ENCODE results near the gene SLC22A5.
"Not testable (repeated sequence)": the region's sequence is repeated elsewhere in the genome, so short reads cannot be mapped to it uniquely, and the experiment has no call there.

Gene SLC22A5

GRCh38 chr5:132429463-132430440, 60.2 kb downstream of the SLC22A5 start:
- DNase-seq, result peak; percentile 34

- DNase-seq, result no peak
These were observed 61.2 kb downstream of the SLC22A5 start for GRCh38 chr5:132430746-132431145.

GRCh38 chr5:132431632-132432031, 62.1 kb downstream of the SLC22A5 start:
- DNase-seq, result peak; percentile 15

- no peak for DNase-seq
These were observed 63.6 kb downstream of the SLC22A5 start for GRCh38 chr5:132433141-132433540.

GRCh38 chr5:132434416-132435286, 65.1 kb downstream of the SLC22A5 start:
- no peak for DNase-seq

- DNase-seq, result no peak
These were observed 65.9 kb downstream of the SLC22A5 start for GRCh38 chr5:132435447-132435846.

- DNase-seq, result no peak
These were observed 66.4 kb downstream of the SLC22A5 start for GRCh38 chr5:132435886-132436285.

GRCh38 chr5:132436936-132437335, 67.4 kb downstream of the SLC22A5 start:
- DNase-seq, result no peak

- peak; percentile 88 for DNase-seq
These were observed 68.2 kb downstream of the SLC22A5 start for GRCh38 chr5:132437604-132438266.

GRCh38 chr5:132438267-132438645, 68.7 kb downstream of the SLC22A5 start:
- DNase-seq, result not testable (repeated sequence)

- no peak for DNase-seq
These were observed 69.4 kb downstream of the SLC22A5 start for GRCh38 chr5:132438917-132439316.

- no peak for DNase-seq
These were observed 70.1 kb downstream of the SLC22A5 start for GRCh38 chr5:132439521-132440089.

- no peak for DNase-seq
These were observed 74.6 kb downstream of the SLC22A5 start for GRCh38 chr5:132444061-132444460.
